Body of pancreas (tissue), 4 donors: ENCODE measurements around the gene ADGRB2.

Experiments used
- CTCF ChIP-seq, 7 experiments: fragments of 450-650 bp in 4 of 7; fragments of 200-600 bp in 3 of 7; sonication (generic) in 3 of 7; IDR thresholded peaks; one replicate each; pipeline ENCODE4 v1.5.1; 2016 to 2019; ENCODE audit warnings: antibody characterized with exemption in 7 of 7
- POLR2A ChIP-seq, 3 donors: fragments of 450-650 bp; IDR thresholded peaks; one replicate each; pipeline ENCODE4 v1.6.1; 2016; ENCODE audit warnings: antibody characterized with exemption in 3 of 3, mild to moderate bottlenecking in 2 of 3

- TF ChIP-seq CTCF (IDR thresholded peaks at IDR 0.05) (no peak), POLR2A (IDR thresholded peaks at IDR 0.05) (no peak)
Measured at GRCh38 chr1:31681415-31681814, 82.7 kb downstream of the ADGRB2 start.
